A673 (cell line): ENCODE measurements around the gene FOXA2. TPM values are rescaled to one million over a fixed set of nuclear protein-coding genes. Genes with fewer than 3 reads are reported as not detected.
"Not testable (repeated sequence)": the region's sequence is repeated elsewhere in the genome, so short reads cannot be mapped to it uniquely, and the experiment has no call there.

Experiments used
- BruUV-seq: library from RNA; stranded (reverse); fragments of 400-500 nt; replicated peaks from 2 replicates; lab custom pipeline; 2021; lab: Mats Ljungman, UMichigan
- CTCF ChIA-PET: fragments of 300-600 bp; sonication (Branson Sonifier 250); formaldehyde crosslinking; loops from one replicate; lab custom pipeline; 2022; ENCODE audit warnings: antibody characterized with exemption; lab: Charles Lee
- POLR2A ChIA-PET: fragments of 300-600 bp; sonication (Branson Sonifier 250); formaldehyde crosslinking; loops from one replicate; lab custom pipeline; 2022; ENCODE audit warnings: antibody characterized with exemption; ENCODE audit not compliant: low non-redundant PET; lab: Charles Lee
- DNase-seq: peaks from one replicate; pipeline ENCODE4 v3.0.0-alpha.2; 2015; ENCODE audit warnings: low spot score
- H3K27ac ChIP-seq: fragments of 200-600 bp; sonication (generic); 2 replicates; pipeline ENCODE4 v1.5.1; 2016; ENCODE audit warnings: mixed run types, low read depth, mild to moderate bottlenecking, mixed read lengths, antibody characterized with exemption, low read length; ENCODE audit not compliant: poor library complexity, severe bottlenecking
- H3K27me3 ChIP-seq: fragments of 200-600 bp; sonication (generic); replicated peaks from 2 replicates; pipeline ENCODE4 v1.6.1; 2017; ENCODE audit warnings: mixed run types, low read depth, mild to moderate bottlenecking, mixed read lengths, antibody characterized with exemption, low read length; ENCODE audit not compliant: insufficient read depth, poor library complexity
- H3K36me3 ChIP-seq: fragments of 200-600 bp; sonication (generic); 2 replicates; pipeline ENCODE4 v1.6.1; 2016; ENCODE audit warnings: mixed run types, mild to moderate bottlenecking, mixed read lengths, antibody characterized with exemption, low read length; ENCODE audit not compliant: insufficient read depth, poor library complexity, severe bottlenecking
- H3K4me1 ChIP-seq: fragments of 200-600 bp; sonication (generic); 2 replicates; pipeline ENCODE4 v1.6.1; 2017; ENCODE audit warnings: mixed run types, mild to moderate bottlenecking, mixed read lengths, antibody characterized with exemption, low read length; ENCODE audit not compliant: insufficient read depth, poor library complexity, severe bottlenecking
- H3K4me3 ChIP-seq: fragments of 200-600 bp; sonication (generic); 2 replicates; pipeline ENCODE4 v1.5.1; 2016; ENCODE audit warnings: low read depth, mixed run types, mild to moderate bottlenecking, mixed read lengths, low read length; ENCODE audit not compliant: poor library complexity, severe bottlenecking
- H3K9me3 ChIP-seq: fragments of 200-600 bp; sonication (generic); 2 replicates; pipeline ENCODE4 v1.6.1; 2016; ENCODE audit warnings: mixed run types, low read depth, mild to moderate bottlenecking, mixed read lengths, antibody characterized with exemption, low read length; ENCODE audit not compliant: poor library complexity, severe bottlenecking
- CTCF ChIP-seq: fragments of 300-800, 200-600 bp; sonication (generic); conservative IDR thresholded peaks from 2 replicates; pipeline ENCODE4 v1.5.1; 2017; ENCODE audit warnings: low read depth, mild to moderate bottlenecking, antibody characterized with exemption, low read length, moderate library complexity, mixed read lengths
- EZH2 ChIP-seq: fragments of 200-600 bp; sonication (generic); IDR thresholded peaks from 2 replicates; pipeline ENCODE4 v1.6.1; 2017; ENCODE audit warnings: borderline replicate concordance, low read depth, mild to moderate bottlenecking, mixed read lengths, antibody characterized with exemption, low read length; ENCODE audit not compliant: poor library complexity, severe bottlenecking
- intact Hi-C: fragments of 100-400 bp; cut with micrococcal nuclease; formaldehyde crosslinking; loops from one replicate; pipeline ENCODE4 v1.10.0; 2022; ENCODE audit not compliant: unreplicated experiment
- total RNA-seq: library from RNA; stranded (reverse); gene quantifications from 2 replicates; pipeline ENCODE4 v1.2.3, GENCODE V29; 2021

The FOXA2 gene
- total RNA-seq, 1 experiment from 2014 or later: not detected

GRCh38 chr20:22556565-22557056 lies 27.8 kb downstream of the FOXA2 start:
- Histone ChIP-seq H3K4me3 (no peak overlapping the region), H3K9me3 (no peaks in the 10 kb centered on the region), H3K4me1 (no peaks in the 10 kb centered on the region), H3K27me3 (peaks cover 43% of the 10 kb centered on the region), H3K36me3 (no peaks in the 10 kb centered on the region), H3K27ac (no peak overlapping the region)
- no TSS peak for BruUV-seq
- intact Hi-C loops: no loop called here
- no peak for TF ChIP-seq CTCF
- TF ChIP-seq EZH2: no peak
- POLR2A ChIA-PET: no interaction called here
- CTCF ChIA-PET: no interaction called here
- DNase-seq: no peak

- Histone ChIP-seq H3K27me3 (peaks cover 37% of the 10 kb centered on the region), H3K4me3 (no peak overlapping the region), H3K36me3 (no peaks in the 10 kb centered on the region), H3K4me1 (no peaks in the 10 kb centered on the region), H3K27ac (no peak overlapping the region), H3K9me3 (no peaks in the 10 kb centered on the region)
- POLR2A ChIA-PET: no interaction called here
- intact Hi-C loops: no loop called here
- TF ChIP-seq CTCF (no peak), EZH2 (no peak)
- BruUV-seq: no TSS peak
- no peak for DNase-seq
- CTCF ChIA-PET: no interaction called here
These were observed 28.4 kb downstream of the FOXA2 start for GRCh38 chr20:22555791-22556564.

GRCh38 chr20:22554391-22554790 lies 30.0 kb downstream of the FOXA2 start:
- CTCF ChIA-PET: no interaction called here
- no peak for DNase-seq
- no TSS peak for BruUV-seq
- Histone ChIP-seq H3K4me1 (no peaks in the 10 kb centered on the region), H3K9me3 (no peaks in the 10 kb centered on the region), H3K36me3 (no peaks in the 10 kb centered on the region), H3K4me3 (no peak overlapping the region), H3K27me3 (peaks cover 21% of the 10 kb centered on the region), H3K27ac (no peak overlapping the region)
- TF ChIP-seq EZH2: no peak
- intact Hi-C loops: no loop called here
- POLR2A ChIA-PET: no interaction called here

GRCh38 chr20:22550514-22550913 lies 33.9 kb downstream of the FOXA2 start:
- H3K27me3 ChIP-seq, POLR2A ChIA-PET, H3K4me1 ChIP-seq, intact Hi-C loops, H3K36me3 ChIP-seq, DNase-seq, H3K27ac ChIP-seq, H3K4me3 ChIP-seq, BruUV-seq, H3K9me3 ChIP-seq, CTCF ChIA-PET: not testable (repeated sequence)
